Mucosa of stomach (tissue), 1 donor: ENCODE data around the gene MSTO1.
"Not testable (repeated sequence)": the region's sequence is repeated elsewhere in the genome, so short reads cannot be mapped to it uniquely, and the experiment has no call there.

Experiments used
- H3K27me3 ChIP-seq: one replicate; pipeline ENCODE4 v1.7.0; 2013; ENCODE audit warnings: mild to moderate bottlenecking, low read length; ENCODE audit not compliant: control insufficient read depth, insufficient read depth
- H3K36me3 ChIP-seq: one replicate; pipeline ENCODE4 v1.7.0; 2013; ENCODE audit warnings: low read length; ENCODE audit not compliant: control insufficient read depth, insufficient read depth
- H3K4me1 ChIP-seq: one replicate; pipeline ENCODE4 v1.7.0; 2013; ENCODE audit warnings: mild to moderate bottlenecking, low read length; ENCODE audit not compliant: control insufficient read depth, insufficient read depth
- H3K4me3 ChIP-seq: one replicate; pipeline ENCODE4 v1.7.0; 2013; ENCODE audit warnings: low read length
- H3K9ac ChIP-seq: one replicate; pipeline ENCODE4 v1.7.0; 2013; ENCODE audit warnings: mild to moderate bottlenecking, low read length, moderate library complexity
- H3K9me3 ChIP-seq: one replicate; pipeline ENCODE4 v1.7.0; 2013; ENCODE audit warnings: mild to moderate bottlenecking, low read length, moderate library complexity; ENCODE audit not compliant: control insufficient read depth
- donor health status: Pancreatic carcinoma.

MSTO1 gene

GRCh38 chr1:155591770-155592169 lies 18.2 kb upstream of the MSTO1 start:
- Histone ChIP-seq H3K4me3 (no peak overlapping the region), H3K4me1 (no peaks in the 10 kb centered on the region), H3K9ac (no peak overlapping the region), H3K9me3 (no peaks in the 10 kb centered on the region), H3K36me3 (no peaks in the 10 kb centered on the region), H3K27me3 (no peaks in the 10 kb centered on the region)

- H3K27me3 ChIP-seq, H3K4me1 ChIP-seq, H3K36me3 ChIP-seq, H3K9ac ChIP-seq, H3K9me3 ChIP-seq, H3K4me3 ChIP-seq: not testable (repeated sequence)
These were observed 14.0 kb upstream of the MSTO1 start for GRCh38 chr1:155595877-155596474.

GRCh38 chr1:155596864-155597263 lies 13.2 kb upstream of the MSTO1 start:
- no peaks in the 10 kb centered on the region for H3K36me3 ChIP-seq
- no peak overlapping the region for H3K9ac ChIP-seq
- no peaks in the 10 kb centered on the region for H3K4me1 ChIP-seq
- H3K4me3 ChIP-seq, result no peak overlapping the region
- H3K9me3 ChIP-seq, result no peaks in the 10 kb centered on the region
- no peaks in the 10 kb centered on the region for H3K27me3 ChIP-seq

GRCh38 chr1:155598842-155599331 lies 11.1 kb upstream of the MSTO1 start:
- no peaks in the 10 kb centered on the region for H3K4me1 ChIP-seq
- H3K4me3 ChIP-seq, result no peak overlapping the region
- no peak overlapping the region for H3K9ac ChIP-seq
- no peaks in the 10 kb centered on the region for H3K27me3 ChIP-seq
- H3K9me3 ChIP-seq, result no peaks in the 10 kb centered on the region
- H3K36me3 ChIP-seq, result no peaks in the 10 kb centered on the region

GRCh38 chr1:155599828-155600572 lies 10.0 kb upstream of the MSTO1 start:
- H3K4me1 ChIP-seq, H3K36me3 ChIP-seq, H3K9me3 ChIP-seq, H3K27me3 ChIP-seq, H3K9ac ChIP-seq, H3K4me3 ChIP-seq: not testable (repeated sequence)

- Histone ChIP-seq H3K4me3 (no peak overlapping the region), H3K4me1 (no peaks in the 10 kb centered on the region), H3K36me3 (no peaks in the 10 kb centered on the region), H3K9me3 (no peaks in the 10 kb centered on the region), H3K9ac (no peak overlapping the region), H3K27me3 (no peaks in the 10 kb centered on the region)
These were observed 2.3 kb upstream of the MSTO1 start for GRCh38 chr1:155607708-155608107.

- Histone ChIP-seq H3K9ac (no peak overlapping the region), H3K36me3 (no peaks in the 10 kb centered on the region)
These were observed 1.2 kb upstream of the MSTO1 start for GRCh38 chr1:155608888-155609225.

GRCh38 chr1:155610257-155610647 lies 234 bp downstream of the MSTO1 start:
- H3K27me3 ChIP-seq, H3K36me3 ChIP-seq, H3K4me1 ChIP-seq, H3K9me3 ChIP-seq, H3K4me3 ChIP-seq, H3K9ac ChIP-seq: not testable (repeated sequence)

More at GRCh38 chr1:155608888-155609225, 1.2 kb upstream of the MSTO1 start:
- Histone ChIP-seq H3K4me3 (no peak overlapping the region), H3K9me3 (no peaks in the 10 kb centered on the region), H3K27me3 (no peaks in the 10 kb centered on the region), H3K4me1 (no peaks in the 10 kb centered on the region)

- H3K27me3 ChIP-seq, H3K9me3 ChIP-seq, H3K9ac ChIP-seq, H3K4me1 ChIP-seq, H3K4me3 ChIP-seq, H3K36me3 ChIP-seq: not testable (repeated sequence)
These were observed 3.2 kb downstream of the MSTO1 start for GRCh38 chr1:155613226-155613625.

- Histone ChIP-seq H3K27me3 (no peaks in the 10 kb centered on the region), H3K9ac (no peak overlapping the region), H3K36me3 (no peaks in the 10 kb centered on the region), H3K4me3 (no peak overlapping the region), H3K9me3 (no peaks in the 10 kb centered on the region), H3K4me1 (no peaks in the 10 kb centered on the region)
These were observed 12.2 kb downstream of the MSTO1 start for GRCh38 chr1:155622191-155622590.

- no peaks in the 10 kb centered on the region for H3K9me3 ChIP-seq
- no peaks in the 10 kb centered on the region for H3K36me3 ChIP-seq
- no peaks in the 10 kb centered on the region for H3K27me3 ChIP-seq
- H3K4me3 ChIP-seq, result no peak overlapping the region
- H3K9ac ChIP-seq, result no peak overlapping the region
- no peaks in the 10 kb centered on the region for H3K4me1 ChIP-seq
These were observed 13.3 kb downstream of the MSTO1 start for GRCh38 chr1:155623357-155623756.

GRCh38 chr1:155626428-155626827 lies 16.4 kb downstream of the MSTO1 start:
- not testable (repeated sequence) for H3K9me3 ChIP-seq, H3K36me3 ChIP-seq, H3K4me1 ChIP-seq, H3K27me3 ChIP-seq, H3K9ac ChIP-seq, H3K4me3 ChIP-seq
